Progenitor cell of endocrine pancreas (in vitro differentiated cells): ENCODE measurements around the gene MAN1C1. TPM values are rescaled to one million over a fixed set of nuclear protein-coding genes. Genes with fewer than 3 reads are reported as not detected.

Experiments
- DNase-seq: peaks from one replicate; pipeline ENCODE4 v3.0.0; 2021; ENCODE audit warnings: low spot score; ENCODE audit not compliant: unreplicated experiment
- H3K27ac Mint-ChIP-seq: 2 replicates; pipeline ENCODE4 v1.8.0; 2021; ENCODE audit warnings: mild to moderate bottlenecking, moderate library complexity, mixed read lengths
- H3K27me3 Mint-ChIP-seq: 2 replicates; pipeline ENCODE4 v1.8.0; 2021; ENCODE audit warnings: mixed read lengths
- H3K36me3 Mint-ChIP-seq: 2 replicates; pipeline ENCODE4 v1.8.0; 2022; ENCODE audit warnings: mixed read lengths; ENCODE audit not compliant: insufficient read depth
- H3K4me1 Mint-ChIP-seq: 2 replicates; pipeline ENCODE4 v1.8.0; 2021; ENCODE audit warnings: low read depth, mixed read lengths
- H3K4me3 Mint-ChIP-seq: 2 replicates; pipeline ENCODE4 v1.8.0; 2021; ENCODE audit warnings: low read depth, mild to moderate bottlenecking, moderate library complexity, mixed read lengths
- H3K9me3 Mint-ChIP-seq: 2 replicates; pipeline ENCODE4 v1.8.0; 2021; ENCODE audit warnings: low read depth, mixed read lengths
- total RNA-seq: library from RNA; stranded (reverse); gene quantifications from 2 replicates; pipeline ENCODE4 v1.2.1, GENCODE V29; 2021
- TF ChIP-seq, protein P1 (sequence below): fragments of 200-600 bp; sonication (generic); IDR thresholded peaks from one replicate; pipeline ENCODE4 v1.5.0; 2021; ENCODE audit warnings: antibody characterized with exemption, mild to moderate bottlenecking; ENCODE audit not compliant: unreplicated experiment

The MAN1C1 gene
- total RNA-seq, 1 donor from 2014 or later = 5.1 TPM

- Mint-ChIP-seq H3K9me3 (no peaks in the 10 kb centered on the region), H3K4me1 (peaks cover 1% of the 10 kb centered on the region), H3K36me3 (no peaks in the 10 kb centered on the region), H3K27me3 (peaks cover 25% of the 10 kb centered on the region), H3K27ac (no peak overlapping the region), H3K4me3 (no peak overlapping the region)
- DNase-seq = no peak
- TF ChIP-seq, protein P1, sequence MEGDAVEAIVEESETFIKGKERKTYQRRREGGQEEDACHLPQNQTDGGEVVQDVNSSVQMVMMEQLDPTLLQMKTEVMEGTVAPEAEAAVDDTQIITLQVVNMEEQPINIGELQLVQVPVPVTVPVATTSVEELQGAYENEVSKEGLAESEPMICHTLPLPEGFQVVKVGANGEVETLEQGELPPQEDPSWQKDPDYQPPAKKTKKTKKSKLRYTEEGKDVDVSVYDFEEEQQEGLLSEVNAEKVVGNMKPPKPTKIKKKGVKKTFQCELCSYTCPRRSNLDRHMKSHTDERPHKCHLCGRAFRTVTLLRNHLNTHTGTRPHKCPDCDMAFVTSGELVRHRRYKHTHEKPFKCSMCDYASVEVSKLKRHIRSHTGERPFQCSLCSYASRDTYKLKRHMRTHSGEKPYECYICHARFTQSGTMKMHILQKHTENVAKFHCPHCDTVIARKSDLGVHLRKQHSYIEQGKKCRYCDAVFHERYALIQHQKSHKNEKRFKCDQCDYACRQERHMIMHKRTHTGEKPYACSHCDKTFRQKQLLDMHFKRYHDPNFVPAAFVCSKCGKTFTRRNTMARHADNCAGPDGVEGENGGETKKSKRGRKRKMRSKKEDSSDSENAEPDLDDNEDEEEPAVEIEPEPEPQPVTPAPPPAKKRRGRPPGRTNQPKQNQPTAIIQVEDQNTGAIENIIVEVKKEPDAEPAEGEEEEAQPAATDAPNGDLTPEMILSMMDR = no peak
Observed at GRCh38 chr1:25746299-25747045, 129.9 kb downstream of the MAN1C1 start.

- Mint-ChIP-seq H3K9me3 (no peaks in the 10 kb centered on the region), H3K27ac (no peak overlapping the region), H3K4me3 (no peak overlapping the region), H3K4me1 (peaks cover 1% of the 10 kb centered on the region), H3K27me3 (peaks cover 18% of the 10 kb centered on the region), H3K36me3 (no peaks in the 10 kb centered on the region)
- TF ChIP-seq, protein P1 = no peak
- no peak for DNase-seq
Observed at GRCh38 chr1:25747046-25747719, 130.6 kb downstream of the MAN1C1 start.

- peaks cover 1% of the 10 kb centered on the region for H3K4me1 Mint-ChIP-seq
- no peaks in the 10 kb centered on the region for H3K9me3 Mint-ChIP-seq
- H3K4me3 Mint-ChIP-seq = no peak overlapping the region
- H3K27ac Mint-ChIP-seq = no peak overlapping the region
- no peak for DNase-seq
- no peaks in the 10 kb centered on the region for H3K36me3 Mint-ChIP-seq
- TF ChIP-seq, protein P1 = no peak
- peaks cover 14% of the 10 kb centered on the region for H3K27me3 Mint-ChIP-seq
Observed at GRCh38 chr1:25748531-25749205, 132.1 kb downstream of the MAN1C1 start.

- no peaks in the 10 kb centered on the region for H3K9me3 Mint-ChIP-seq
- no peaks in the 10 kb centered on the region for H3K36me3 Mint-ChIP-seq
- H3K27ac Mint-ChIP-seq = no peak overlapping the region
- H3K27me3 Mint-ChIP-seq = peaks cover 13% of the 10 kb centered on the region
- no peak overlapping the region for H3K4me3 Mint-ChIP-seq
- no peaks in the 10 kb centered on the region for H3K4me1 Mint-ChIP-seq
- DNase-seq = no peak
- TF ChIP-seq, protein P1 = no peak
Observed at GRCh38 chr1:25750923-25751605, 134.5 kb downstream of the MAN1C1 start.
